NCI-H1436 (cell line): ENCODE results near the gene NECTIN1.

Experiments
- DNase-seq: peaks from one replicate; lab custom pipeline; 2025; lab: John Stamatoyannopoulos, UW

The NECTIN1 gene

GRCh38 chr11:119691701-119692539 is 37.1 kb downstream of the NECTIN1 start:
- DNase-seq = no peak

- no peak for DNase-seq
Observed at GRCh38 chr11:119691020-119691666, 37.9 kb downstream of the NECTIN1 start.

GRCh38 chr11:119689302-119689701 is 39.7 kb downstream of the NECTIN1 start:
- no peak for DNase-seq

- no peak for DNase-seq
Observed at GRCh38 chr11:119688356-119688755, 40.6 kb downstream of the NECTIN1 start.

GRCh38 chr11:119687373-119688046 is 41.5 kb downstream of the NECTIN1 start:
- DNase-seq = no peak

- no peak for DNase-seq
Observed at GRCh38 chr11:119686177-119686882, 42.7 kb downstream of the NECTIN1 start.

GRCh38 chr11:119685111-119685746 is 43.8 kb downstream of the NECTIN1 start:
- DNase-seq = no peak

- no peak for DNase-seq
Observed at GRCh38 chr11:119684361-119685110, 44.5 kb downstream of the NECTIN1 start.

GRCh38 chr11:119683783-119684182 is 45.2 kb downstream of the NECTIN1 start:
- DNase-seq = no peak

GRCh38 chr11:119681361-119681910 is 47.6 kb downstream of the NECTIN1 start:
- DNase-seq = no peak

- no peak for DNase-seq
Observed at GRCh38 chr11:119680541-119681360, 48.2 kb downstream of the NECTIN1 start.

- DNase-seq = no peak
Observed at GRCh38 chr11:119679346-119679745, 49.7 kb downstream of the NECTIN1 start.

GRCh38 chr11:119678351-119678750 is 50.6 kb downstream of the NECTIN1 start:
- no peak for DNase-seq

GRCh38 chr11:119677840-119678239 is 51.2 kb downstream of the NECTIN1 start:
- DNase-seq = no peak

GRCh38 chr11:119676461-119677020 is 52.5 kb downstream of the NECTIN1 start:
- DNase-seq = no peak

GRCh38 chr11:119673759-119674336 is 55.2 kb downstream of the NECTIN1 start:
- DNase-seq = no peak

- DNase-seq = no peak
Observed at GRCh38 chr11:119673052-119673758, 55.8 kb downstream of the NECTIN1 start.

- DNase-seq = no peak
Observed at GRCh38 chr11:119672597-119672996, 56.4 kb downstream of the NECTIN1 start.
